ENCODE results near the gene CDK2AP2. TPM values are rescaled to one million over a fixed set of nuclear protein-coding genes. Genes with fewer than 3 reads are reported as not detected.
A peak's percentile ranks its signal among the peaks of the same experiment; 100 is the strongest.
"Not testable (repeated sequence)": the region's sequence is repeated elsewhere in the genome, so short reads cannot be mapped to it uniquely, and the experiment has no call there.

The CDK2AP2 gene
- 67.3 TPM for total RNA-seq
- long read RNA-seq, transcript CDK2AP2-201 (4 exons, 1,378 nt), result major isoform, 64 of 72 reads
- long read RNA-seq, partial matches to known transcripts, result 0 of 72 reads
- long read RNA-seq, other reads (novel, unspliced or antisense), result 2 of 72 reads

- intact Hi-C loops (cut with DNase I), result loop anchor here (2.0 to 5.0 kb wide), 3 partner anchors 99 to 156 kb away; partner anchors contain the start of genes NDUFV1, POLD4 and RAD9A
- DNase-seq (ENCODE audit: missing footprints), result peak; percentile 100
- ATAC-seq, result peak; percentile 88
These were observed at the start of gene CDK2AP2 for GRCh38 chr11:67507864-67508485. TSS of gene CDK2AP2 (minus strand) at chr11:67508162. CDS start at chr11:67508082, 80 bp downstream.

- no peak for ATAC-seq
- no peak for DNase-seq (ENCODE audit: missing footprints)
- intact Hi-C loops (cut with DNase I), result no loop called here
These were observed 48.3 kb upstream of the CDK2AP2 start for GRCh38 chr11:67556244-67556643.

GRCh38 chr11:67551697-67552096 lies 43.7 kb upstream of the CDK2AP2 start:
- DNase-seq (ENCODE audit: missing footprints); intact Hi-C loops (cut with DNase I); ATAC-seq: not testable (repeated sequence)

GRCh38 chr11:67551127-67551526 lies 43.2 kb upstream of the CDK2AP2 start:
- ATAC-seq (no peak), DNase-seq (ENCODE audit: missing footprints) (no peak)
- intact Hi-C loops (cut with DNase I), result no loop called here

- ATAC-seq, result no peak
- intact Hi-C loops (cut with DNase I), result no loop called here
- no peak for DNase-seq (ENCODE audit: missing footprints)
These were observed 40.7 kb upstream of the CDK2AP2 start for GRCh38 chr11:67548555-67549110.

GRCh38 chr11:67548112-67548511 lies 40.1 kb upstream of the CDK2AP2 start:
- DNase-seq (ENCODE audit: missing footprints); ATAC-seq; intact Hi-C loops (cut with DNase I): not testable (repeated sequence)

GRCh38 chr11:67545280-67545679 lies 37.3 kb upstream of the CDK2AP2 start:
- ATAC-seq (peak; percentile 84), DNase-seq (ENCODE audit: missing footprints) (peak; percentile 78)
- intact Hi-C loops (cut with DNase I), result no loop called here

GRCh38 chr11:67544616-67545242 lies 36.8 kb upstream of the CDK2AP2 start:
- no peak for ATAC-seq
- DNase-seq (ENCODE audit: missing footprints), result no peak
- intact Hi-C loops (cut with DNase I), result no loop called here

GRCh38 chr11:67543585-67543984 lies 35.6 kb upstream of the CDK2AP2 start:
- no peak for DNase-seq (ENCODE audit: missing footprints)
- ATAC-seq, result no peak
- intact Hi-C loops (cut with DNase I), result no loop called here

- ATAC-seq (no peak), DNase-seq (ENCODE audit: missing footprints) (no peak)
- intact Hi-C loops (cut with DNase I), result no loop called here
These were observed 35.0 kb upstream of the CDK2AP2 start for GRCh38 chr11:67542971-67543370.

GRCh38 chr11:67542169-67542568 lies 34.2 kb upstream of the CDK2AP2 start:
- no peak for ATAC-seq
- no peak for DNase-seq (ENCODE audit: missing footprints)
- intact Hi-C loops (cut with DNase I), result no loop called here

GRCh38 chr11:67541198-67541597 lies 33.2 kb upstream of the CDK2AP2 start:
- DNase-seq (ENCODE audit: missing footprints), result no peak
- ATAC-seq, result no peak
- intact Hi-C loops (cut with DNase I), result no loop called here

GRCh38 chr11:67539550-67539949 lies 31.6 kb upstream of the CDK2AP2 start:
- DNase-seq (ENCODE audit: missing footprints), result no peak
- intact Hi-C loops (cut with DNase I), result no loop called here
- no peak for ATAC-seq

- ATAC-seq, result no peak
- intact Hi-C loops (cut with DNase I), result no loop called here
These were observed 31.0 kb upstream of the CDK2AP2 start for GRCh38 chr11:67538823-67539505.

GRCh38 chr11:67538306-67538705 lies 30.3 kb upstream of the CDK2AP2 start:
- intact Hi-C loops (cut with DNase I), result no loop called here
- ATAC-seq (no peak), DNase-seq (ENCODE audit: missing footprints) (no peak)

More at GRCh38 chr11:67538823-67539505, 31.0 kb upstream of the CDK2AP2 start:
- DNase-seq (ENCODE audit: missing footprints), result no peak

GRCh38 chr11:67535561-67535960 lies 27.6 kb upstream of the CDK2AP2 start:
- intact Hi-C loops (cut with DNase I), result no loop called here
- ATAC-seq (no peak), DNase-seq (ENCODE audit: missing footprints) (no peak)

- DNase-seq (ENCODE audit: missing footprints) (no peak), ATAC-seq (no peak)
- intact Hi-C loops (cut with DNase I), result no loop called here
These were observed 26.2 kb upstream of the CDK2AP2 start for GRCh38 chr11:67534070-67534679.

- intact Hi-C loops (cut with DNase I), result no loop called here
- DNase-seq (ENCODE audit: missing footprints) (no peak), ATAC-seq (no peak)
These were observed 24.9 kb upstream of the CDK2AP2 start for GRCh38 chr11:67532889-67533288.

GRCh38 chr11:67530282-67530592 lies 22.3 kb upstream of the CDK2AP2 start:
- ATAC-seq, result no peak
- DNase-seq (ENCODE audit: missing footprints), result no peak
- intact Hi-C loops (cut with DNase I), result no loop called here
